ENCODE measurements around the gene UBA3.

Gene UBA3

DNA sequence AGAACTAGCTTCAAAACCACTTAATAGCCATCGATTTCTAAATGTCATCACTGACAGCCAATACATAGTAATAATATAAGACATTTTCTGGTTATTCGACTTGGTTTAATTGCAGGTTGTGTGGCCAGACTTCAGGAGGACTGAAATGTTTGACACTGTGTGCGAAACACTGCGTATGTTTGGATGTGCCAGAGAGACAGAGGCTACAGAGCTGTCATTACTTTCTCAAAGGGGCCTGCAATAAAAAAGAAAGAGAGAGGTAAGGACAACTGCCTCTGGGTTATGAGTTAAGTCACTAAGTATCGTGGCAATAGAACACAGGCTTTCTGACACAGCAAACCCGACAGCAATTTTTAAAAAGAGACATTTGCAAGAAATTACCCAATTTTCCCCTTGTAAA, 41.3 kb upstream of the UBA3 start:
- TF ChIP-seq, protein P1, sequence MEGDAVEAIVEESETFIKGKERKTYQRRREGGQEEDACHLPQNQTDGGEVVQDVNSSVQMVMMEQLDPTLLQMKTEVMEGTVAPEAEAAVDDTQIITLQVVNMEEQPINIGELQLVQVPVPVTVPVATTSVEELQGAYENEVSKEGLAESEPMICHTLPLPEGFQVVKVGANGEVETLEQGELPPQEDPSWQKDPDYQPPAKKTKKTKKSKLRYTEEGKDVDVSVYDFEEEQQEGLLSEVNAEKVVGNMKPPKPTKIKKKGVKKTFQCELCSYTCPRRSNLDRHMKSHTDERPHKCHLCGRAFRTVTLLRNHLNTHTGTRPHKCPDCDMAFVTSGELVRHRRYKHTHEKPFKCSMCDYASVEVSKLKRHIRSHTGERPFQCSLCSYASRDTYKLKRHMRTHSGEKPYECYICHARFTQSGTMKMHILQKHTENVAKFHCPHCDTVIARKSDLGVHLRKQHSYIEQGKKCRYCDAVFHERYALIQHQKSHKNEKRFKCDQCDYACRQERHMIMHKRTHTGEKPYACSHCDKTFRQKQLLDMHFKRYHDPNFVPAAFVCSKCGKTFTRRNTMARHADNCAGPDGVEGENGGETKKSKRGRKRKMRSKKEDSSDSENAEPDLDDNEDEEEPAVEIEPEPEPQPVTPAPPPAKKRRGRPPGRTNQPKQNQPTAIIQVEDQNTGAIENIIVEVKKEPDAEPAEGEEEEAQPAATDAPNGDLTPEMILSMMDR (IDR thresholded peaks at IDR 0.05; ENCODE audit: extremely low read depth, missing control alignments) = no peak

DNA sequence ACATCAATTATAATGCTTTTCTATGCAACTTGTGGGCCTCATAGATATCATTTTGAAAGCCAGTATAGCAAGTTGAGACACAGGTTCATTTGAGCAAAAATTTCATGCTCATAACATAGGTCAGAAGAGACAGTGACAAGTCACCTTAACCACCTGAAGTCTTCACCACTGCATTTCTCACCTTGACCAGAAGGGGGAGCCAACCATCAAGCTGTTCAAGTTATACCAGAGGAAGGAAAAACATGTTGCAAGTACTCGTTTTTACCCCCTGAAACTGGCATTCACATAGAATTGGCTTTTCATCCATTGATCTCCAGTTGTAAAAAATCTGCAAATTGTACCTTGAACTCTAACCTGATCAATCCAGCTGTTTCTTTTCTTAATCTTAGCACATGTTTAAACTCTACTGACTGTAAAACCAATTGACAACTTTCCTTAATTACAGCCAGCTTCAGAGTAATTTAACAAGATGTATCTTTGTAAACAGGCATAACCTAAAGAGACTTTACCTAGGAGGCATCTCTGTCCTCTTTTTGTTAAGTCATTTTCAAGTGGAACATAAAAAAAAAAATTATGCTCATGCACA, 40.8 kb upstream of the UBA3 start:
- DNase-seq (ENCODE audit: low spot score) = peak; percentile 48
- TF ChIP-seq, protein P1 (IDR thresholded peaks at IDR 0.05; ENCODE audit: extremely low read depth, missing control alignments) = peak; percentile 76

More for the DNA sequence above, 41.3 kb upstream of the UBA3 start:
- no peak for DNase-seq (ENCODE audit: low spot score)

DNA sequence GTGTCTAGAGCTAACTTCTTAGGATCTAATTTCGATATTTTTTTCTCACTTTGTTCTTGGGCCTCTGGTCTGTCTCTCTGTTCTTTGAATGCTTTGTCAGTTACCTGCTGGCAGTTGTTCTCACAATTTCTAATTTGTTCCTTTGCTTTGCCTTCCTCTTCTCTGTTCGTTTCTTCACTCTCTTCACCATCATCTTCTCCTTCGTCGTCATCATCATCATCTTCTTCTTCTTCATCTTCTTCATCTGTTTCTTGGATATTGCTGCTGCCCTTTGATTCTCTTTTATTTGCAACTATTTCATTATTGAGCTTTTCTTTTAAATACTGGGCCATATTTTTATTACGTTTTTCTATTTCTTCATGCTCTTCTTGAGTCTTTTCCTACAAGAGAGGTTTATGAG, 39.5 kb upstream of the UBA3 start:
- TF ChIP-seq, protein P1 (IDR thresholded peaks at IDR 0.05; ENCODE audit: extremely low read depth, missing control alignments) = no peak
- no peak for DNase-seq (ENCODE audit: low spot score)

DNA sequence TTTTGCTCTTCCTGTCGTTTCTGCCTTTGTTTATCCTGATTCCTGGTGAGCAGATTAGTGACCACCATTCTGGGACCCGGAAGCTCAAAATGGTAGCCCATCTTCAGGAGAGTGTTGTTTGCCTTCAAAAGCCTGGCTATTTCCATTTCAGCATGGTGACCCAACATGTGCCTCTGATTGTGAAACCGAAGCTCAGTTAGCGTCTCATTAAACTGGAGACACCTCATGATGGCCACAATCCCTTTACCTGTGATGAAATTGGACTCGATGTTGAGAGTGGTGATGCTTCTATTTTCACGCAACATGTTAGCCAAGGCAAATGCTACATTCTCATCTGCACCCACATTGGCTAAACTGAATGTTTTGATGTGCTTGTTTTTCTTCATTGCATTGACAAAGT, 39.0 kb upstream of the UBA3 start:
- TF ChIP-seq, protein P1 (IDR thresholded peaks at IDR 0.05; ENCODE audit: extremely low read depth, missing control alignments) = no peak

DNA sequence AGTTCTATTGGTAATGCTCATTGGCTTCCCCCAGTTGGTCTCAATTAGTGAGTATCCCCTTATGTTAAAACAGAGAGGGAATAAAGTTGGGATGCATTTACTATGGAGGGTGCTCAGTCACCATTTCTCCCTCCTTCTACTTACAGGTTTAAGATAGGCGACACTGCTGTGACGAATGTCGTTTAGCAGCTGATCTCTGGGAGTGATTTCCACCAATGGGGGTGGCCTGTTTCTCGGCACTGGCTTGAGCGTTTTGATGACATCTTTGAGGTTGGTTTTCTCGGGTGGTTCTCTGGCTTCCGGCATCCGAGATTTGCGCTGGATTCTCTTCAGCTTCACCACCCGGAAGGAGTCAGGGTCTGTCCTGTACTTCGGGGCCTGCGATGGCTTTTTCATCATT, 38.4 kb upstream of the UBA3 start:
- DNase-seq (ENCODE audit: low spot score) = no peak
- TF ChIP-seq, protein P1 (IDR thresholded peaks at IDR 0.05; ENCODE audit: extremely low read depth, missing control alignments) = no peak

More for the DNA sequence above, 39.0 kb upstream of the UBA3 start:
- DNase-seq (ENCODE audit: low spot score) = no peak

GRCh38 chr3:69116897-69117296, 36.7 kb upstream of the UBA3 start:
- TF ChIP-seq, protein P1 (IDR thresholded peaks at IDR 0.05; ENCODE audit: extremely low read depth, missing control alignments) = no peak
- DNase-seq (ENCODE audit: low spot score) = no peak

DNA sequence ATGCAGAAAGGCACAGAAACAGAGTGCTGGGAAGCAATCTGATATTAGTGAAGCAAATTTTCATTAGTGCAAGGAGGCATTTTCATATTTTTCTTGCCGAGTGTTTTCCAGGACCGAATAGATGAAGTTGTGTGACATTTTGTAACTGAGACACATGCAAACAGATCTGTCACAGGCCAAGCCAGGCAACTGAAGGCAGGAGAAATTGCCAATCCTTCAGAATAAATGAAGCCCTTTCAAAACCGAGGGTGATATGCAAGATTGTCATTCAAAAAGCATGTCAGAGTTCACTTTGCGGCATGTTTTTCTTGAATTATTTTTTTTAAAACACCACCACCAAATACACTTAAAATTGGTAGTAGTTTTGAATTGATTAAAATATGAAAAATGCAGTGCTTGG, 36.0 kb upstream of the UBA3 start:
- TF ChIP-seq, protein P1 (IDR thresholded peaks at IDR 0.05; ENCODE audit: extremely low read depth, missing control alignments) = no peak
- no peak for DNase-seq (ENCODE audit: low spot score)
